Endothelial cell of umbilical vein (primary cell): Measurements from ENCODE around the gene SMYD4. TPM values are rescaled to one million over a fixed set of nuclear protein-coding genes. Genes with fewer than 3 reads are reported as not detected.

Experiments used
- BruUV-seq: library from RNA; stranded (reverse); fragments of 400-500 nt; replicated peaks from 2 replicates; lab custom pipeline; 2021; lab: Mats Ljungman, UMichigan
- CTCF ChIA-PET: fragments of 300-600, 350-600 bp; sonication (Branson Sonifier 250); formaldehyde crosslinking; loops from one replicate; lab custom pipeline; 2021; ENCODE audit warnings: antibody characterized with exemption, inconsistent platforms; lab: Charles Lee
- POLR2A ChIA-PET: fragments of 300-600, 350-600 bp; sonication (Branson Sonifier 250); formaldehyde crosslinking; loops from one replicate; lab custom pipeline; 2021; ENCODE audit warnings: antibody characterized with exemption, inconsistent platforms; lab: Charles Lee
- DNase-seq: peaks from one replicate; pipeline ENCODE4 v3.0.0-alpha.2; 2011; ENCODE audit warnings: low read depth, low spot score
- FAIRE-seq: peaks from 2 replicates; lab custom pipeline; 2011; peaks lifted over from hg19 to GRCh38; lab: Jason Lieb, UNC
- H2AFZ ChIP-seq: 2 replicates; pipeline ENCODE4 v1.6.0; 2012; ENCODE audit warnings: low read depth, low read length, control low read depth, inconsistent platforms
- H3K27ac ChIP-seq: 2 replicates; pipeline ENCODE4 v1.5.1; 2011; ENCODE audit warnings: low read depth, mild to moderate bottlenecking, control low read depth, low read length, moderate library complexity; ENCODE audit not compliant: insufficient read depth
- H3K27me3 ChIP-seq, 2 experiments: 2 replicates each; pipeline versions ENCODE4 v1.6.0 to v1.6.1; 2011; ENCODE audit warnings: low read length in 2 of 2, mixed read lengths in 1 of 2; ENCODE audit not compliant: control insufficient read depth in 2 of 2, insufficient read depth in 2 of 2
- H3K36me3 ChIP-seq, 2 experiments: 2 replicates in 1 of 2; 3 replicates in 1 of 2; pipeline ENCODE4 v1.5.1; 2011; ENCODE audit warnings: low read length in 2 of 2, mild to moderate bottlenecking in 1 of 2, moderate library complexity in 1 of 2; ENCODE audit not compliant: control insufficient read depth in 2 of 2, insufficient read depth in 2 of 2; ENCODE audit errors: extremely low read depth in 1 of 2
- H3K4me1 ChIP-seq: 3 replicates; pipeline ENCODE4 v1.5.1; 2011; ENCODE audit warnings: mild to moderate bottlenecking, low read length; ENCODE audit not compliant: control insufficient read depth, insufficient read depth; ENCODE audit errors: extremely low read depth
- H3K4me2 ChIP-seq: 2 replicates; pipeline ENCODE4 v1.6.1; 2011; ENCODE audit warnings: low read length, control low read depth, mixed read lengths; ENCODE audit not compliant: insufficient read depth
- H3K4me3 ChIP-seq, 3 experiments: fragments of 200-600 bp in 1 of 3; sonication (generic), shearing (Covaris generic) in 1 of 3; replicated peaks in 1 of 3; 2 replicates each; pipeline ENCODE4 v1.5.1; 2011 to 2016; ENCODE audit warnings: control low read depth in 3 of 3, low read length in 3 of 3, mild to moderate bottlenecking in 2 of 3, inconsistent platforms in 1 of 3, low read depth in 1 of 3, moderate library complexity in 1 of 3; ENCODE audit not compliant: insufficient read depth in 1 of 3
- H3K79me2 ChIP-seq: 2 replicates; pipeline ENCODE4 v1.6.0; 2012; ENCODE audit warnings: low read length, inconsistent platforms; ENCODE audit not compliant: control insufficient read depth, insufficient read depth
- H3K9ac ChIP-seq: replicated peaks from 2 replicates; pipeline ENCODE3; 2011; ENCODE audit warnings: low read length, control low read depth; ENCODE audit not compliant: insufficient read depth; ENCODE audit errors: extremely low read depth
- H3K9me1 ChIP-seq: replicated peaks from 3 replicates; pipeline ENCODE4 v1.6.0; 2011; ENCODE audit warnings: mild to moderate bottlenecking, low read length; ENCODE audit not compliant: control insufficient read depth, insufficient read depth; ENCODE audit errors: extremely low read depth
- H3K9me3 ChIP-seq: replicated peaks from 2 replicates; pipeline ENCODE4 v1.5.1; 2012; ENCODE audit warnings: low read length, inconsistent platforms; ENCODE audit not compliant: control insufficient read depth, insufficient read depth
- H4K20me1 ChIP-seq: replicated peaks from 2 replicates; pipeline ENCODE3; 2011; ENCODE audit warnings: mild to moderate bottlenecking, low read length; ENCODE audit not compliant: control insufficient read depth, insufficient read depth; ENCODE audit errors: extremely low read depth
- CTCF ChIP-seq, 2 donors: IDR thresholded peaks; 1 replicate in 1 of 2; 2 replicates in 1 of 2; pipeline ENCODE4 v1.5.1; 2011; ENCODE audit warnings: low read length in 2 of 2, mild to moderate bottlenecking in 2 of 2, moderate library complexity in 2 of 2, control low read depth in 1 of 2, inconsistent platforms in 1 of 2, low read depth in 1 of 2; ENCODE audit not compliant: insufficient read depth in 1 of 2; ENCODE audit errors: extremely low read depth in 1 of 2
- EZH2 ChIP-seq: IDR thresholded peaks from 2 replicates; pipeline ENCODE4 v1.6.1; 2012; ENCODE audit warnings: borderline replicate concordance, low read depth, mild to moderate bottlenecking, moderate library complexity, low read length, inconsistent platforms; ENCODE audit not compliant: severe bottlenecking
- FOS ChIP-seq: IDR thresholded peaks from 2 replicates; pipeline ENCODE4 v1.6.1; 2011; ENCODE audit warnings: mild to moderate bottlenecking, low read length, moderate library complexity, borderline replicate concordance; ENCODE audit not compliant: insufficient read depth
- GATA2 ChIP-seq: IDR thresholded peaks from 2 replicates; pipeline ENCODE4 v1.7.0; 2011; ENCODE audit warnings: low read depth, mild to moderate bottlenecking, moderate library complexity, mixed read lengths, low read length; ENCODE audit not compliant: insufficient read length, insufficient read depth
- JUN ChIP-seq: IDR thresholded peaks from 2 replicates; pipeline ENCODE4 v1.6.1; 2011; ENCODE audit warnings: borderline replicate concordance, low read depth; ENCODE audit not compliant: insufficient read length, insufficient read depth
- MAX ChIP-seq: IDR thresholded peaks from 2 replicates; pipeline ENCODE4 v1.6.1; 2011; ENCODE audit not compliant: insufficient read depth, insufficient read length
- MYC ChIP-seq: IDR thresholded peaks from one replicate; pipeline ENCODE4 v1.6.1; 2011; ENCODE audit warnings: mild to moderate bottlenecking, low read depth, low read length
- POLR2A ChIP-seq: IDR thresholded peaks from 2 replicates; pipeline ENCODE4 v1.6.1; 2012; ENCODE audit warnings: low read depth, mild to moderate bottlenecking, control low read depth, low read length
- POLR2AphosphoS5 ChIP-seq: IDR thresholded peaks from 2 replicates; pipeline ENCODE4 v1.6.1; 2012; ENCODE audit warnings: low read depth, mild to moderate bottlenecking, control low read depth, low read length, moderate library complexity; ENCODE audit not compliant: insufficient read depth
- dilution Hi-C: fragments of 300-500 bp; cut with MboI; formaldehyde crosslinking; loops from one replicate; pipeline ENCODE4 v1.15.0; 2019; ENCODE audit warnings: low sequenced_read_pairs; ENCODE audit not compliant: extremely low pct_ligation_motif_present
- intact Hi-C: fragments of 100-400 bp; cut with micrococcal nuclease; formaldehyde crosslinking; loops from one replicate; pipeline ENCODE4 v1.10.0; 2022
- polyA plus RNA-seq, 4 experiments: library from polyadenylated mRNA; depleted of rRNA in 3 of 4; stranded (reverse) in 3 of 4; unstranded in 1 of 4; fragments of >200 nt; gene quantifications; 2 replicates each; pipeline versions ENCODE4 v1.2.1 to v1.2.3, GENCODE V29; 2011 to 2012; ENCODE audit warnings: missing spikeins in 1 of 4
- total RNA-seq: library from RNA; stranded (reverse); gene quantifications from 2 replicates; pipeline ENCODE4 v1.2.3, GENCODE V29; 2021

SMYD4 gene
- total and polyA plus RNA-seq, 2 donors (not counting 3 experiments of a cell fraction or from before 2014, with no cell fraction given), result 6.0 to 14.6 TPM

DNA sequence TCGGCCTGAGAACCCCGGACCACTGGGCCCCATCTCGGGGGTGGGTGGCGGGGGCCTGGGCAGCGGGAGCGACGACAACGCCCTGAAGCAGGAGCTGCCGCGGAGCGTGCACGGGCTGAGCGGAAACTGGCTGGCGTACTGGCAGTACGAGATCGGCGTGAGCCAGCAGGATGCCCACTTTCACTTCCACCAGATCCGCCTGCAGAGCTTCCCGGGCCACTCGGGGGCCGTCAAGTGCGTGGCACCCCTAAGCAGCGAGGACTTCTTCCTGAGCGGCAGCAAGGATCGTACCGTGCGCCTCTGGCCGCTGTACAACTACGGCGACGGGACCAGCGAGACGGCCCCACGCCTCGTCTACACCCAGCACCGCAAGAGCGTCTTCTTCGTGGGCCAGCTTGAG, 95.9 kb downstream of the SMYD4 start:
- H3K9me3 ChIP-seq, result no peaks in the 10 kb centered on the region
- POLR2A ChIA-PET, result no interaction called here
- H3K9ac ChIP-seq, result no peak overlapping the region
- no peak for FAIRE-seq
- H3K79me2 ChIP-seq, result no peaks in the 10 kb centered on the region
- H3K27ac ChIP-seq, result no peak overlapping the region
- H3K4me3 ChIP-seq, result no peak overlapping the region
- H3K4me2 ChIP-seq, result no peak overlapping the region
- no peaks in the 10 kb centered on the region for H3K4me1 ChIP-seq
- dilution Hi-C loops, result no loop called here
- no peak overlapping the region for H2AFZ ChIP-seq
- BruUV-seq, result no TSS peak
- TF ChIP-seq GATA2, result no peak
- no peak for TF ChIP-seq MAX
- no peak for TF ChIP-seq MYC
- TF ChIP-seq CTCF (IDR thresholded peaks at IDR 0.05; ENCODE audit: extremely low read depth in 1 of 2, insufficient read depth in 1 of 2, low read depth in 1 of 2, low read length in 2 of 2), result no peak
- no peak for TF ChIP-seq FOS
- no peak for TF ChIP-seq JUN
- no peak for TF ChIP-seq POLR2A
- no peak for TF ChIP-seq POLR2AphosphoS5
- TF ChIP-seq EZH2, result no peak
- intact Hi-C loops, result no loop called here
- H3K36me3 ChIP-seq, result peaks cover 0 to 6% of the 10 kb centered on the region in 2 experiments
- DNase-seq, result no peak
- no peaks in the 10 kb centered on the region for H4K20me1 ChIP-seq
- no peaks in the 10 kb centered on the region for H3K27me3 ChIP-seq
- CTCF ChIA-PET, result no interaction called here
- H3K9me1 ChIP-seq, result no peaks in the 10 kb centered on the region
